ENCODE results near the gene TRIM43B.
"Not testable (repeated sequence)": the region's sequence is repeated elsewhere in the genome, so short reads cannot be mapped to it uniquely, and the experiment has no call there.

GRCh38 chr2:95514226-95514625, 29.7 kb upstream of the TRIM43B start:
- not testable (repeated sequence) for TF ChIP-seq ISL1 (CRISPR knock-in tag; IDR thresholded peaks at IDR 0.05); OSR1 (CRISPR knock-in tag; IDR thresholded peaks at IDR 0.05); CSDC2 (CRISPR knock-in tag; IDR thresholded peaks at IDR 0.05); GLIS3 (CRISPR knock-in tag; IDR thresholded peaks at IDR 0.05); ZC3H10 (CRISPR knock-in tag; IDR thresholded peaks at IDR 0.05); CREB5 (CRISPR knock-in tag; IDR thresholded peaks at IDR 0.05; ENCODE audit: low read depth); ESRRG (CRISPR knock-in tag; IDR thresholded peaks at IDR 0.05)
- TF ChIP-seq, protein P1, sequence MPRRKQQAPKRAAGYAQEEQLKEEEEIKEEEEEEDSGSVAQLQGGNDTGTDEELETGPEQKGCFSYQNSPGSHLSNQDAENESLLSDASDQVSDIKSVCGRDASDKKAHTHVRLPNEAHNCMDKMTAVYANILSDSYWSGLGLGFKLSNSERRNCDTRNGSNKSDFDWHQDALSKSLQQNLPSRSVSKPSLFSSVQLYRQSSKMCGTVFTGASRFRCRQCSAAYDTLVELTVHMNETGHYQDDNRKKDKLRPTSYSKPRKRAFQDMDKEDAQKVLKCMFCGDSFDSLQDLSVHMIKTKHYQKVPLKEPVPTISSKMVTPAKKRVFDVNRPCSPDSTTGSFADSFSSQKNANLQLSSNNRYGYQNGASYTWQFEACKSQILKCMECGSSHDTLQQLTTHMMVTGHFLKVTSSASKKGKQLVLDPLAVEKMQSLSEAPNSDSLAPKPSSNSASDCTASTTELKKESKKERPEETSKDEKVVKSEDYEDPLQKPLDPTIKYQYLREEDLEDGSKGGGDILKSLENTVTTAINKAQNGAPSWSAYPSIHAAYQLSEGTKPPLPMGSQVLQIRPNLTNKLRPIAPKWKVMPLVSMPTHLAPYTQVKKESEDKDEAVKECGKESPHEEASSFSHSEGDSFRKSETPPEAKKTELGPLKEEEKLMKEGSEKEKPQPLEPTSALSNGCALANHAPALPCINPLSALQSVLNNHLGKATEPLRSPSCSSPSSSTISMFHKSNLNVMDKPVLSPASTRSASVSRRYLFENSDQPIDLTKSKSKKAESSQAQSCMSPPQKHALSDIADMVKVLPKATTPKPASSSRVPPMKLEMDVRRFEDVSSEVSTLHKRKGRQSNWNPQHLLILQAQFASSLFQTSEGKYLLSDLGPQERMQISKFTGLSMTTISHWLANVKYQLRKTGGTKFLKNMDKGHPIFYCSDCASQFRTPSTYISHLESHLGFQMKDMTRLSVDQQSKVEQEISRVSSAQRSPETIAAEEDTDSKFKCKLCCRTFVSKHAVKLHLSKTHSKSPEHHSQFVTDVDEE (CRISPR knock-in tag; IDR thresholded peaks at IDR 0.05): not testable (repeated sequence)
